SK-N-SH (cell line): ENCODE measurements around the gene PLXNA4. TPM values are rescaled to one million over a fixed set of nuclear protein-coding genes. Genes with fewer than 3 reads are reported as not detected.

Experiments
- CTCF ChIA-PET: fragments of 300-600, 350-600 bp; formaldehyde crosslinking; extraction: SDS; loops from one replicate; lab custom pipeline; 2021; lab: Yijun Ruan, JAX
- POLR2A ChIA-PET: fragments of 350-600 bp; sonication (Branson Sonifier 250); formaldehyde crosslinking; extraction: SDS; loops from one replicate; lab custom pipeline; 2020; ENCODE audit warnings: antibody characterized with exemption, inconsistent platforms; lab: Yijun Ruan, JAX
- DNase-seq: peaks from one replicate; pipeline ENCODE4 v3.0.0; 2012
- H2AFZ ChIP-seq: fragments of 200-600 bp; sonication (generic); 2 replicates; pipeline ENCODE4 v1.8.1; 2016; ENCODE audit warnings: antibody characterized with exemption, mild to moderate bottlenecking, low read depth
- H3F3A ChIP-seq: fragments of 200-600 bp; sonication (generic); replicated peaks from 2 replicates; pipeline ENCODE3; 2016; ENCODE audit warnings: antibody characterized with exemption, mild to moderate bottlenecking; ENCODE audit not compliant: insufficient read depth
- H3K27ac ChIP-seq, 2 experiments: fragments of 200-500 bp in 1 of 2; fragments of 200-600 bp in 1 of 2; sonication (Bioruptor generic) in 1 of 2; sonication (generic), shearing (Covaris generic) in 1 of 2; 2 replicates each; pipeline versions ENCODE4 v1.5.1 to v1.6.1; 2014 to 2016; ENCODE audit warnings: low read depth in 2 of 2, inconsistent platforms in 1 of 2, low read length in 1 of 2, mild to moderate bottlenecking in 1 of 2, mixed read lengths in 1 of 2
- H3K27me3 ChIP-seq: fragments of 200-600 bp; sonication (generic), shearing (Covaris generic); 2 replicates; pipeline ENCODE4 v1.6.1; 2016; ENCODE audit warnings: mixed run types; ENCODE audit not compliant: insufficient read depth
- H3K36me3 ChIP-seq, 2 experiments: fragments of 200-500 bp in 1 of 2; fragments of 200-600 bp in 1 of 2; sonication (Bioruptor generic) in 1 of 2; sonication (generic) in 1 of 2; replicated peaks in 1 of 2; 2 replicates each; pipeline versions ENCODE3 to v1.5.1; 2014 to 2016; ENCODE audit warnings: low read length in 1 of 2, mild to moderate bottlenecking in 1 of 2; ENCODE audit not compliant: insufficient read depth in 2 of 2, control insufficient read depth in 1 of 2
- H3K4me1 ChIP-seq, 2 experiments: fragments of 200-500 bp in 1 of 2; fragments of 200-600 bp in 1 of 2; sonication (Bioruptor generic) in 1 of 2; sonication (generic), shearing (Covaris generic) in 1 of 2; 2 replicates each; pipeline versions ENCODE4 v1.5.1 to v1.6.1; 2014 to 2016; ENCODE audit warnings: low read depth in 1 of 2, low read length in 1 of 2, mixed run types in 1 of 2; ENCODE audit not compliant: insufficient read depth in 2 of 2, control insufficient read depth in 1 of 2
- H3K4me2 ChIP-seq: fragments of 200-600 bp; sonication (generic), shearing (Covaris generic); 2 replicates; pipeline ENCODE4 v1.6.1; 2017; ENCODE audit warnings: mixed run types
- H3K4me3 ChIP-seq, 2 experiments: fragments of 200-500 bp in 1 of 2; fragments of 200-600 bp in 1 of 2; sonication (Bioruptor generic) in 1 of 2; sonication (generic), shearing (Covaris generic) in 1 of 2; 2 replicates each; pipeline versions ENCODE4 v1.5.1 to v1.8.1; 2014 to 2016; ENCODE audit warnings: low read depth in 2 of 2, inconsistent platforms in 1 of 2, low read length in 1 of 2, mild to moderate bottlenecking in 1 of 2, mixed read lengths in 1 of 2, moderate library complexity in 1 of 2
- H3K79me2 ChIP-seq: fragments of 200-600 bp; sonication (generic); 2 replicates; pipeline ENCODE4 v1.8.1; 2017; ENCODE audit warnings: mild to moderate bottlenecking; ENCODE audit not compliant: insufficient read depth
- H3K9ac ChIP-seq: fragments of 200-600 bp; sonication (generic); 2 replicates; pipeline ENCODE4 v1.6.1; 2017; ENCODE audit warnings: mixed run types
- H3K9me2 ChIP-seq: fragments of 200-600 bp; sonication (generic); 2 replicates; pipeline ENCODE4 v1.6.1; 2017; ENCODE audit warnings: mixed run types
- H3K9me3 ChIP-seq: fragments of 200-600 bp; sonication (generic); 2 replicates; pipeline ENCODE4 v1.6.1; 2017; ENCODE audit warnings: mixed run types, mild to moderate bottlenecking, moderate library complexity
- H4K20me1 ChIP-seq: fragments of 200-600 bp; sonication (generic); 2 replicates; pipeline ENCODE4 v1.6.1; 2017; ENCODE audit warnings: mild to moderate bottlenecking, mixed run types; ENCODE audit not compliant: insufficient read depth
- CTCF ChIP-seq: fragments of 200-600 bp; sonication (generic); IDR thresholded peaks from 2 replicates; pipeline ENCODE4 v1.6.1; 2017; ENCODE audit warnings: antibody characterized with exemption, mild to moderate bottlenecking, moderate library complexity
- EP300 ChIP-seq, 2 experiments: IDR thresholded peaks; 2 replicates each; pipeline versions ENCODE4 v1.4.0 to v1.6.1; 2012; ENCODE audit warnings: borderline replicate concordance in 1 of 2, low read depth in 1 of 2, low read length in 1 of 2
- EZH2phosphoT487 ChIP-seq: fragments of 200-600 bp; sonication (generic); IDR thresholded peaks from 2 replicates; pipeline ENCODE4 v1.6.1; 2017; ENCODE audit warnings: low read depth, mixed run types, mild to moderate bottlenecking, antibody characterized with exemption, moderate library complexity, borderline replicate concordance
- FOXJ3 ChIP-seq: sonication (generic); formaldehyde crosslinking; IDR thresholded peaks from 2 replicates; pipeline ENCODE4 v1.5.1; 2020; ENCODE audit warnings: mild to moderate bottlenecking, missing genetic modification reagents
- FOXM1 ChIP-seq: IDR thresholded peaks from 2 replicates; pipeline ENCODE4 v1.4.0; 2012; ENCODE audit warnings: low read depth, mild to moderate bottlenecking
- GATA2 ChIP-seq: sonication (generic); formaldehyde crosslinking; IDR thresholded peaks from 2 replicates; pipeline ENCODE4 v1.5.0; 2020; ENCODE audit warnings: mild to moderate bottlenecking, missing genetic modification reagents
- JUND ChIP-seq: IDR thresholded peaks from 2 replicates; pipeline ENCODE4 v1.4.0; 2012
- MAX ChIP-seq: IDR thresholded peaks from 2 replicates; pipeline ENCODE4 v1.4.0; 2012; ENCODE audit warnings: low read depth
- NRF1 ChIP-seq: IDR thresholded peaks from 2 replicates; pipeline ENCODE4 v1.6.1; 2012; ENCODE audit warnings: low read depth, mild to moderate bottlenecking, low read length
- POLR2AphosphoS5 ChIP-seq: IDR thresholded peaks from 2 replicates; pipeline ENCODE4 v1.6.1; 2012; ENCODE audit warnings: low read depth, low read length
- RAD21 ChIP-seq: IDR thresholded peaks from 2 replicates; pipeline ENCODE4 v1.6.1; 2012; ENCODE audit warnings: mild to moderate bottlenecking, low read length
- RFX5 ChIP-seq: IDR thresholded peaks from 2 replicates; pipeline ENCODE4 v1.6.1; 2012; ENCODE audit warnings: mild to moderate bottlenecking, improper control_type of control experiment, low read length
- RXRA ChIP-seq: IDR thresholded peaks from 2 replicates; pipeline ENCODE4 v1.4.0; 2012; ENCODE audit warnings: low read depth, mild to moderate bottlenecking, borderline replicate concordance
- SIN3A ChIP-seq: IDR thresholded peaks from 2 replicates; pipeline ENCODE4 v1.6.1; 2012; ENCODE audit warnings: low read depth, mild to moderate bottlenecking, low read length, moderate library complexity, borderline replicate concordance
- TCF12 ChIP-seq: IDR thresholded peaks from 2 replicates; pipeline ENCODE4 v1.4.0; 2012
- TEAD4 ChIP-seq: IDR thresholded peaks from 2 replicates; pipeline ENCODE4 v1.4.0; 2012; ENCODE audit warnings: mild to moderate bottlenecking, borderline replicate concordance; ENCODE audit not compliant: insufficient read depth
- USF1 ChIP-seq: IDR thresholded peaks from 2 replicates; pipeline ENCODE4 v1.4.0; 2012; ENCODE audit warnings: low read depth, borderline replicate concordance
- YY1 ChIP-seq: IDR thresholded peaks from 2 replicates; pipeline ENCODE4 v1.4.0; 2012; ENCODE audit warnings: low read depth, mild to moderate bottlenecking
- ZBTB33 ChIP-seq: IDR thresholded peaks from 2 replicates; pipeline ENCODE4 v1.4.0; 2012; ENCODE audit warnings: low read depth, borderline replicate concordance
- WGBS: methylation state at CpG from one replicate; pipeline ENCODE4 v1.1.6; 2017; ENCODE audit warnings: low lambda C conversion rate; 5-methylcytosine and 5-hydroxymethylcytosine counted together
- polyA plus RNA-seq, 3 experiments: library from polyadenylated mRNA; depleted of rRNA; stranded (reverse); fragments of >200 nt; gene quantifications; 2 replicates each; pipeline ENCODE4 v1.2.3, GENCODE V29; 2012

Gene PLXNA4
- polyA plus RNA-seq, 1 of the 3 experiments (the other 2 are of a cell fraction): 2.4 TPM

GRCh38 chr7:132471515-132471914, 104.8 kb downstream of the PLXNA4 start:
- Histone ChIP-seq H3K9ac (no peak overlapping the region), H2AFZ (no peak overlapping the region), H3K27ac (no peak overlapping the region; a peak in 1 of 4 replicates), H3K9me3 (no peaks in the 10 kb centered on the region)
- POLR2A ChIA-PET: no interaction called here
- WGBS: 77% methylated on average over 6 of the region's 6 CpGs
- TF ChIP-seq EZH2phosphoT487 (no peak), SIN3A (no peak), TEAD4 (no peak), CTCF (no peak), RXRA (no peak), EP300 (IDR thresholded peaks at IDR 0.05; ENCODE audit: borderline replicate concordance in 1 of 2, low read depth in 1 of 2, low read length in 1 of 2) (no peak), FOXM1 (no peak), GATA2 (CRISPR knock-in tag) (no peak), POLR2AphosphoS5 (no peak), RAD21 (no peak), MAX (no peak), RFX5 (no peak), NRF1 (no peak), FOXJ3 (CRISPR knock-in tag) (no peak), USF1 (no peak), YY1 (no peak), JUND (no peak), TCF12 (no peak), ZBTB33 (no peak)
- TF ChIP-seq, all 33 proteins: peak for 0
- Histone ChIP-seq H3K4me3 (no peak overlapping the region), H3K36me3 (no peaks in the 10 kb centered on the region), H3K9me2 (no peaks in the 10 kb centered on the region), H3K4me2 (no peak overlapping the region), H4K20me1 (no peaks in the 10 kb centered on the region), H3K4me1 (peaks cover 14 to 53% of the 10 kb centered on the region in 2 experiments; a peak in 3 of 4 replicates), H3K79me2 (no peaks in the 10 kb centered on the region), H3F3A (no peaks in the 10 kb centered on the region), H3K27me3 (no peaks in the 10 kb centered on the region; the same call in 1 of the 2 replicates)
- CTCF ChIA-PET: interaction anchor here (0.9 kb wide), 1 partner anchor 153 kb away, joined by 3 read pairs; no protein-coding TSS in a partner anchor
- no peak for DNase-seq
